GM19023 (cell line): ENCODE results near the gene ZMYM2.
"Not testable (repeated sequence)": the region's sequence is repeated elsewhere in the genome, so short reads cannot be mapped to it uniquely, and the experiment has no call there.

ENCODE experiments used
- ATAC-seq: cut with Tn5 transposase; IDR thresholded peaks from one replicate; pipeline ENCODE4 v1.9.1; 2021; ENCODE audit warnings: mild to moderate bottlenecking, moderate library complexity; ENCODE audit not compliant: unreplicated experiment

Gene ZMYM2

DNA sequence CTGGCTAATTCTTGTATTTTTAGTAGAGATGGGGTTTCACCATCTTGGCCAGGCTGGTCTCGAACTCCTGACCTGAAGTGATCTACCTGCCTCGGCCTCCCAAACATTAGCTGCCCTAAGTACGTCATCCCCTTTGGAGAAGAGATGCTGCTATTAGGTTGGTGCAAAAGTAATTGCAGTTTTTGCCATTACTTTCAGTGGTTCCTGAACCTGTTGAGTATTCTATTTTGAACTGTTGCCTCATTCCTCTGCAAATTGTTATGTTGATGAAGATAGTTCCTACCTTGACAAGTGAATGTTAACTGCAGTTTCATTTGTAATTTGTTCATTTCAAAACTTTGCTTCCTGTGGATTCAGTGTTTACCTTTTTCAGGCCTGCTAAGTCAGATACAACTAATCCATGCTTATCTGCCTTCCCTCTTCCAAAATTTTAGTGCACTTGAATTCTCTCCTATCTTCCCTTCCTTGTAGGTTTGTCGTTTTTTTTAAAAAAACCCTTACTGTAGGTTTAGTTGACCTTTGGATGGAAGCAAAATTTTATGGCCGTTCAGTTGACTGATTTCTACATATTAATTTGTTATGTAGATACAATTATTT lies 24.0 kb downstream of the ZMYM2 start:
- no peak for ATAC-seq

DNA sequence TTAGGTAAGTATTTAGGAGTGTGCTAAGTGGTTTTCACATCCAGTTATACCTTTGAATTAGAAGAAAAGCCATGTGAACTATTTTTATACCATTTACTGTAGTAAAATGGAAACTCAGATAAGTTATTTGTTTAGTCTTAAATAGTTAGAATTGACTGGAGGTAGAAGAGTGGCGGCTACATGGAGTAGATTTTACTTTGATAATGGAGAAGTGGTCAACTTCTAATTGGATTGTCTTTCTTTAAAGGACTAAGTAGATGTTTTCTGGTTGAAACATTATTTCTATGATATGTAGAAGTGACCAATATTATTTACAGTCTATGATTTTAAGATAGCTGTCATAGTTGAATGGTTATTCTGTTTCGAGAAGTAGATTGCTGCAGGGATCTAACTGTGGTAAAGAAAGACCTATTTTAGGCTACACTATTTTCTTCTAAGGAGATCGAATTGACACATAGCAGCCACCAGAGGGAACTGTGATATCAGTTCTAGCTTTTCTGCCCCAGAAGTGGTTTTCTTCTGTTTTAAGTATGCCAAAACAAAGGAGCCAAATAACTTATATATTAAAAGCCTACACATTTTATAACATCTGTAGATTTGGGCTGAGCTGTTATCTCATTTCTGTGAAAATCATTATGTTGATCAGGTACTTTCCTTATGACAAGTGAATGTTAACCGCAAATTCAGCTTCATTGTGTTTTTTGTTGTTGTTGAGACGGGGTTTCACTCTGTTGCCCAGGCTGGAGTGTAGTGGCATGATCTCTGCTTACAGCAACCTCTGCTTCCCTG lies 26.1 kb downstream of the ZMYM2 start:
- ATAC-seq = peak; percentile 72

DNA sequence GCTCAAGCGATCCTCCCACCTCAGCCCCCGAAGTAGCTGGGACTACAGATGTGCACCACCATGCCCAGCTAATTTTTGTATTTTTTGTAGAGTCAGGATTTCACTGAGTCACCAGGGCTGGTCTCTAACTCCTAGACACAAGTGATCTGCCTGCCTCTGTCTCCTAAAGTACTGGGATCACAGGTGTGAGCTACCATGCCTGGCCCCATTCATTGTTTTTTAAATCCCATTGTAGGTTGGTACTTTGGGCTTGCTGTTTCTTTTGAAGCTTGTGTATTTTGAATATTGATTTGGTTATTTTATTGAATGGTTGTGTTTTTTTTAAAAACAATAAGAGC lies 26.7 kb downstream of the ZMYM2 start:
- ATAC-seq = no peak

DNA sequence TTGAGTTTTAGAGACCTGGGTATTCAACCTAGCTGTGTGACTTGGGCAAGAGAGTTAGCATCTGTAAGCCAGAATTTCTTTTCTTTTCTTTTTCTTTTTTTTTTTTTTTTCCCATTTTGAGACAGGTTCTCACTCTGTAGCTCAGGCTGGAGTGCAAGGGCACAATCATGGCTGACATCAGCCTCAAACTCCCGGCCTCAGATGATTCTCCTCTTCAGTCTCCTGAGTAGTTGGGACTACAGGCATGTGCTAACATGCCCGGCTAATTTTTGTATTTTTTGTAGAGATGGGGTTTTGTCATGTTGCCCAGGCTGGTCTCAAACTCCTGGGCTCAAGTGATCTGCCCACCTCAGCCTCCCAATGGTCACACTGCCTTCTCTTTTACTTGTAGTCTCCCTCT lies 33.0 kb downstream of the ZMYM2 start:
- no peak for ATAC-seq

DNA sequence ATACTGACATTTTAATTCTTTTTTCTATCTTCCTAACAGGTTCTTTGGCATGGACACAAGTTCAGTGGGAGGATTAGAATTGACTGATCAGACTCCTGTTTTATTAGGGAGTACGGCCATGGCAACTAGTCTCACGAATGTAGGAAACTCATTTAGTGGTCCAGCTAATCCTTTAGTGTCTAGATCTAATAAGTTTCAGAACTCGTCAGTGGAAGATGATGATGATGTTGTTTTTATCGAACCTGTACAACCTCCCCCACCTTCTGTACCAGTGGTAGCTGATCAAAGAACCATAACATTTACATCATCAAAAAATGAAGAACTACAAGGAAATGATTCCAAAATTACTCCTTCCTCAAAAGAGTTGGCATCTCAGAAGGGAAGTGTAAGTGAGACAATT lies 34.5 kb downstream of the ZMYM2 start:
- ATAC-seq = no peak

DNA sequence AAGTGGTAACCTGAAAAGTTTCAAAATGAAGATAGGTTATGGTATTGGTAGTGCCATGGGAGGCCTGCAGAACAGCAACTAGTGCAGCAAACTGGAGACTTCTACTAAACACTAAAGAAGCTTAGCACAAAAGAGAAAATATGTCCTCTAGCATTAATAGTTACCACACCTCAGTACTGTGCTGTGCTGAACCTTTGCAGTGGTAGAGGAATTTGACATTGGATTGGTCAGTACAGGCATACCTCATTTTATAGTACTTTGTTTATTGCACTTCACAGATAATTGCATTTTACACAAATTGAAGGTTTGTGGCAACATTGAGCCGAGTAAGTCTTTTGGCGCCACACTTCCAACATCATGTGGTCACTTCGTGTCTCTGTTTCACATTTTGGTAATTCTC lies 40.4 kb downstream of the ZMYM2 start:
- ATAC-seq = no peak

GRCh38 chr13:20000062-20000552 lies 41.6 kb downstream of the ZMYM2 start:
- ATAC-seq = no peak

DNA sequence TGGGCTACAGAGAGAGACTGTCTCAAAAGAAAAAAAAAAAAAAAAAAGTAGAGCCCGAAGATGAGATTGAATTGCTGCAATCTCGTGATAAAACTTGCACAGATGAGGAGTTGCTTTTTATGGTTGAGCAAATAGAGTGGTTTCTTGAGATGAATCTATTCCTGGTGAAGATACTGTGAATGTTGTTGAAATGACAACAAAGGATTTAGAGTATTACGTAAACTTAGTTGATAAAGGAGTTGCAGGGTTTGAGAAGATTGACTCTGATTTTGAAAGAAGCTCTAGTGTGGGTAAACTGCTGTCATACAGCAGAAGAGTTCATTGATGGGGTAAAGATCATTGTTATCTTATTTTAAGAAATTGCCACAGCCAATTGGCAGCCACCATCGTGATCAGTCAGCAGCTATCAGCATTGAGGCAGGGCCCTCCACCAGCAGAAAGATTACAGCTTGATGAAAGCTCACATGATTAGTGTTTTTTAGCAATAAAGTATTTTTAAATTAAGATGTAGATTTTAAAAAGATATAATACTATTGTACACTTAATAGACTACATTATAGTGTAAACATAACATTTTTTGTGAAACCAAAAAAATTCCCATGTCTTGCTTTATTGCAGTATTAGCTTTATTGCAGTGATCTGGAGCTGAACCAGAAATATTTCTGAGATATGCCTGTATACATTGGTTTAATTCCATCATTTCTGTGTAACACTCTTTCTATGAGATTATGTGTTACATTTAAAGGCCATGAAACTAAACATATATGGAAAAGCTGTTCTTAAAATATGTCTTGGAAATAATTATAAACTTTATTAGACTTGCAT lies 43.1 kb downstream of the ZMYM2 start:
- no peak for ATAC-seq

DNA sequence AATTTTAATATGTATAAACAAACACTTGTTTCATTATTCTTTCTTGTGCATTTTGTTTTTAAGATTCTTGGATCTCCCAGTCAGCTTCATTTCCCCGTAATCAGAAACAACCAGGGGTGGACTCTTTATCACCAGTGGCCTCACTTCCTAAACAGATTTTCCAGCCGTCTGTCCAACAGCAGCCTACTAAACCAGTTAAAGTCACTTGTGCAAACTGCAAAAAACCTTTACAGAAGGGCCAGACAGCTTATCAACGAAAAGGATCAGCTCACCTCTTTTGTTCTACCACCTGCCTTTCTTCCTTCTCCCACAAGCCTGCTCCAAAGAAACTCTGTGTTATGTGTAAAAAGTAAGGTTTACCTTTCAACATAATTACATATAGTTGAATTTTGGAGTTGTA lies 44.3 kb downstream of the ZMYM2 start:
- no peak for ATAC-seq

DNA sequence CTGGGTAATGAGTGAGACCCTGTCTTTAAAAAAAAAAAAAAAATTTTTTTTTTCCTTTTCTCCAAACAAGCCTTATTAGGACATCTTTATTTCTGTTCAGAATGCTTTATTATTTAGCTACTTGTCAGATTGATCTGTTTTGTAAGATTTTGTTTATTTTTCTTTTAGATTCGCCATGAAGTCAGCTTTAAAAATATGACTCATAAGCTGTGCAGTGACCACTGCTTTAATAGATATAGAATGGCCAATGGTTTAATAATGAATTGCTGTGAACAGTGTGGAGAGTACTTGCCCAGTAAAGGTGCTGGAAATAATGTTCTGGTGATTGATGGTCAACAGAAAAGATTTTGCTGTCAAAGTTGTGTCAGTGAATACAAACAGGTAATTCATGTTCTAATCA lies 47.7 kb downstream of the ZMYM2 start:
- no peak for ATAC-seq

DNA sequence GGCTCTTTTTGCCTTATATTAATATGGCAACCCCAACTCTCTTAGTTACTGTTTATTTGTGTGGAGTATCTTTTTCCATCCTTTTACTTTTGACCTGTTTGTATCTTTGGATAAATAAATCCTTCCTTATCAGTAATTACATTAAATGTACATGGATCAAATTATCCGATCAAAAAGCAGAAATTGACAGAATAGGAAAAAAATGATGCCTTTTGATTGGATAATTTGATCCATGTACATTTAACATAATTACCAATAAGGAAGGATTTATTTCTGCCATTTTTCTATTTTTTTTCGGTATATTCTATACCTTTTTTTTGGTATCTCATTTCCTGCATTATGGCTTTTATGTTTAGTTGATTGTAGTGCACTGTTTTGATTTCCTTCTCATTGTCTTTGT lies 57.2 kb downstream of the ZMYM2 start:
- ATAC-seq = no peak

DNA sequence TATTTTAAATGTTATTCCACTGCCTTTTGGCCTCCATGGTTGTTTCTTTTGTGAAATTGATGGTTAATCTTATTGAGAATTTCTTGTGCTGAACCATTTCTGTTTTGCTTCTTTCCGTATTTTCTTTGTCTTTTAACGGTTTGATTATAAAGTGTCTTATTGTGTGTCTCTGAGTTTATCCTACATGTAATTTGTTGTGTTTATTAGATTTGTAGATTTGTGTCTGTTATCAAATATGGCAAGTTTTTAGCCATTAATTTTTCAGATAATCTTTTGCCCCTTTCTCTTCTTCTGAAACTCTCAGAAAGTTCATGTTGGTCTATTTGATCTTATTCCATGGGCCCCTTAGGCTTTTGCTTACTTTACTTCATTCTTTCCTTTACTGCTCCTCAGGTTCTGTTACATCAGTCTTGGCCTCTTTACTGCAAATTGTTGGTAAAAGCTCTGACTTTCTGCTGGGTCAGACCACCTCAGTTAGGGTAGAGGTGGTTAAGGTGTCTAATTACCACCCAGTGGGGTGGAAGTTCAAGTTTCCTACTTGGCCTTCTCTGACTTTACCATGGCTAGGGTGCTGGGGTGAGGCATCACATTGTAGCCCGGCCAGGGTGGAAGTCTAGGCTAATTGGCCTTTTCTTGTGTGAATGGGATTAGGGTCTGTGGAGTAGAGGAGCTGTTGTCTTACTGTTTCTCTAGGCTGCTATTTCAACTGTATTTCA lies 58.3 kb downstream of the ZMYM2 start:
- ATAC-seq = no peak

DNA sequence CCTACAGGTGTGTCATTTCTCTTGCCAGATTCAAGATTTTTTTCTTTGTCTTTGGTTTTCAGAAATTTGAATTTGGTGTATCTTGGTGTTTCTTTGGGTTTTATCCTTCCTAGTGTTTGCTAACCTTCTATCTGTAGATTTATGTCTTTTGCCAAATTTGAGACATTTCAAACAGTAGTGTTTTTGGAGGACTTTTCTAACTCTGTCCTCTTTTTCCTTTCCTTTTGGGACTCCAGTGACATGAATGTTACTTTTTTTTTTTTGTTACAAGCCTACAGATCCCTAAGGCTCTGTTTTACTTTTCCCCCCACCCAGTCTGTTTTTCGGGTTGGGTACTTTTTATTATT lies 58.8 kb downstream of the ZMYM2 start:
- ATAC-seq = no peak

- no peak for ATAC-seq
These were observed 60.5 kb downstream of the ZMYM2 start for GRCh38 chr13:20019043-20019442.

DNA sequence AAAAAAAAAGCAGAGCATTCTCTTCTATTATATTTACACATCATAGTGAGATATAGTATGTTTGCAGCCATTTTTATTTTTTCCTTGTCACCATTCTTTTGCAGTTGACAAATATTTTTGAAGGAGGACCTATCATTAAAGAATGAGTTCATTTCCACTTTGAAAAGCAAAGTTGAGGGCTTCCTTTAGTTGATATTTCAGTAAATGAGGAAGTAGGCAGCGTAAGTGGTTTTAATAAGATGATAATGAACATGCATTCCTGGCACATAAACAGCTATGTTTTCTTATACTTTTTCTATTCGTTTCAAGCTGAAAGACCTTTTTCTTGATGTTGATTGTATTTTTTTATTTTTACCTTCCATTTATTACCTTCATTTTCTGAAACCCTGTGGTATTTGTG lies 66.2 kb downstream of the ZMYM2 start:
- no peak for ATAC-seq

GRCh38 chr13:20028953-20029352 lies 70.4 kb downstream of the ZMYM2 start:
- no peak for ATAC-seq

DNA sequence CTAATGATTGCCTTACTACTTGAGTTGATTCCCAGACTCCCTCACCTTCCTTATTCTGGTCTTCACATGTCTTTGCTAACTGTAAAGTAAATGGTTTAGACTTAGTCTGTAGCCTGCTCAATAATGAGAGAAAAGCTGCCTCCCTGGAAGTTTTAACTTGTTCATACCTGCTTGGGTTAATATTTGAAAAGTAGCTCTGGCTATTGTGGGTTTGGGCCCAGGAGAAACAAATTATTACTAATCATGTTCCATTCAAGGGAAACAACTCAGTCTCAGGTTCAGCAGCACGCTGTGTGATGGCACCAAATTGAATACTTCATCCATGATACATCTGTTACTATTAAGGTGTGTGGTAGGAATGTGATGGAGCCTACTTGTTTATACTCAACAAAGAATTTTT lies 75.0 kb downstream of the ZMYM2 start:
- ATAC-seq = no peak

DNA sequence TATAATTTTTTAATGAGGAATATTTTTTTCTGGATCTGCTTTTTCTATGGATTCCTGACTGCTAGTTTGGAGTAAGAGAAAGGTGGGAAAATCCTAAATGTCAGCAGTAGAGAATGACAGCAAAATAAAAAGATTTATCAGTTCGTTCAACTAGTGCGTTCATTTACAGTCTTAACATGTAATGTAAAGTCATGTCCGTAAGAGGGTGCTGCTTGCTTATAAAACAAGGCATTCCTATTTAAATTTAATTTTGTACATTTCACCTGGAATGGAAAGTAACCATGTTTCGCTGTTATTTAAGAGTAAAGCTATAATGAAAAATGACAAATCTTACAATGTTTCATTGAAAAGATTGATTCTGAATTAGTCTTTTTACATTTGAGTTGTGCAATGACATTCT lies 76.6 kb downstream of the ZMYM2 start:
- no peak for ATAC-seq

GRCh38 chr13:20037908-20038307 lies 79.4 kb downstream of the ZMYM2 start:
- no peak for ATAC-seq

- ATAC-seq = not testable (repeated sequence)
These were observed 84.1 kb downstream of the ZMYM2 start for GRCh38 chr13:20042603-20043002.

DNA sequence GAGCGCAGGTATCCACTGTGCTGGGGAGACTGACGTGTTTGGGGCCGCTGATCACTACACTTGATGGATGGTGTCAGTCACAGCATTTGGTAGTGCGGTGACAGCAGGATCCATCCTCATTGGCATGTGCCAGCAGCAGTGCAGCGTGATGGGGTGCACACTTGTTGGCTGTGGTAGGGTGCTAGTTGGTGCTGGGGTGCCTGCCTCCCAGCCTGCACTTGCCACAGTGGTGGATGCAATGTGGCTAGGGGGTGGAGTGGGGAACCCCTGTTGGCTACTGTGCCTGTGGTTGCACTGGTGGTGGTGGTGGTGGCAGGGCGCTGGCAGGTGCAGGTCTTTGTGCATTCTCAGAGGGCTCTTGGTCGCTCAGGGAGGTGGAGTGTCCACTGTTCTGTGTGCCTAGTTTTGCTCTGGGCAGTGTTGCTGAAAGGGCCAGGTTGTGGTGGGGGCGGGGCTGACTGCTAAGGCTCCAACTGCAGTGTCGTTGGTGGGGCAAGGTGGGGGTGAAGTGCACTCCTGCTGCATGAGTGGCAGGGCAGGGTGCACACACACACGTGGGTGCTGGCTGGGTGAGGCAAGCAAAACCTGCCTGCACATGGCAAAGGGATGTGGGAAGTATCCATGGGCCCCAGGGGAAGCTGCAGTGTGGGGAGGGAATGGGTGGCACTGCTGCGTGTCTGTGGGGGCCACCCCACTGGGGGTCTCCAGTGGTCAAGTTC lies 84.8 kb downstream of the ZMYM2 start:
- ATAC-seq = no peak
